GM19328 (cell line): ENCODE measurements around the gene PI4K2B.
A peak's percentile ranks its signal among the peaks of the same experiment; 100 is the strongest.
"Not testable (repeated sequence)": the region's sequence is repeated elsewhere in the genome, so short reads cannot be mapped to it uniquely, and the experiment has no call there.

Source experiments
- ATAC-seq: cut with Tn5 transposase; IDR thresholded peaks from one replicate; pipeline ENCODE4 v1.9.1; 2021; ENCODE audit warnings: mild to moderate bottlenecking, moderate library complexity; ENCODE audit not compliant: unreplicated experiment

PI4K2B gene

DNA sequence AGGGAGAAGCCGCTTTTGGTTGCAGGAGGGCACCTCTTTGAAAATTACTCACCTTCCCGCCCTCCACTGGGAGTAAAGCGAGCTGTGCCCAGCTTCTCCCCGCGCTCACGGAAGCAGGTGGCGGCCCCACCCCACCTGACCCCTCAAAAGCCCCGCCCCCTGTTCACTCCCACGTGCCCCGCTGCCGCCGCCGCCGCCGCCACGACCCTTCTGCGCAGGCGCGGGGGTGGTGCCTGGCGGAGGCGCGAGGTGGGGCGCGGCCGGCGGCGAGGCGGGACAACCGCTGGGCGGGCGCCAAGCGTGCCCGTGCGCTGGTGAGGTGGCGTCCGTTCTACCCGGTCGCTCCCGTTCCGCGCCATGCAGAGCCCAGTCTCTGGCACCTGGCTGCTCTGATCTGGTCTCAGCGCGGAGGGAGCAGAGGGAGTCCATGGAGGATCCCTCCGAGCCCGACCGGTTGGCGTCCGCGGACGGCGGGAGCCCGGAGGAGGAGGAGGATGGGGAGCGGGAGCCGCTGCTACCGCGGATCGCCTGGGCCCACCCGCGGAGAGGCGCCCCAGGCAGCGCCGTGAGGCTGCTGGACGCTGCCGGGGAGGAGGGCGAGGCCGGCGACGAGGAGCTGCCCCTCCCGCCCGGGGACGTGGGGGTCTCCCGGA, at the start of gene PI4K2B:
PI4K2B (plus strand) TSS at position 297 of the 653 bp plus-strand sequence; CDS start at position 428, 131 bp downstream.
- peak; percentile 79 for ATAC-seq

DNA sequence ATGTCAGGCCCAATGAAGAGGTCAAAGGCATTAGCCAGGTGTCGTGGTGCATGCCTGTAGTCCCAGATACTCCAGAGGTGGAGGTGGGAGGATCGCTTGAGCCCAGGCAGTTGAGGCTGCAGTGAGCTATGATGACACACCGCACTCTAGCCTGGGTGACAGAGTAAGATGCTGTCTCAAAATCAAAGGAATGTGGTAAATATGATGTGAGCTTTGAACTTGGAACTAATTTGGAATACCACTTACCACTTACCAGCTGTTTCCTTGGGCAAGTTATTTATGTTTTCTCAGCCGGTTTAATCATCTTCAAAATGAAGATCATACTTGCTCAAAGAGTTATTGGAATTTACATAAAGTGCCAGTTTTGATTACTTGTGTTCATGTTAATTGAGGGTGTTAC, 49.8 kb upstream of the PI4K2B start:
- ATAC-seq: no peak

DNA sequence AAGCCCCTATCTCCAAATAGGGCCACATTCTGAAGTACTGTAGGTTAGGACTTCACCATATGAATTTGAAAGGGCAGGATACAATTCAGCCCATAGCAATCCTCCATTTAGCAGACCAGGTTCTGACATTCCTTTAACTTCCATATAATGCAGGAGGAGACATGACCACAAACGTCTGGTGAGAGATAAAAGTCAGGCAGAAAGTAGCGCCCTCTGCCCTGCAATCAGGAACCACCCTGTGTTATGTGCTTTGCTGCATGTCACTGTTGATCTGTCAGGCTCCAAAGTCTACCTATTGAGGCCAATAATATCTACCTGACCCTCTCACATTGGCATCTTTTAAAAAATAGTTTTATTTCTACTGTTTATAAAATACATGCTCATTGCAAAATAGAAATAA, 43.4 kb upstream of the PI4K2B start:
- no peak for ATAC-seq

DNA sequence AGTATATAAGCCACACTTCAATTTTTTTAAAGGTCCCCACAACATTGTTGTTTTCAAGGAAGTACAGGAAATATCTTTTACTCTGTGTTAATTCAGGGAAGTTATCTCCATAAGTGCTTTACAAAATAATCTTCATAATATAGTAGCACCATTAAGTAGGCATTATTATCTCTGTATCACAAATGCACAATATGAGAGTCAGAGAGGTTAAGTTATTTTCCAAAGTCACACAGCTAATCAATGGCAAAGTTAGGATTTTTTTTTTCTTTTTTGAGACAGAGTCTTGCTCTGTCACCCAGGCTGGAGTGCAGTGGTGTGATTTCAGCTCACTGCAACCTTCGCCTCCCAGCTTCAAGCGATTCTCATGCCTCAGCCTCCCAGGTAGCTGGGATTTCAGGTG, 35.1 kb upstream of the PI4K2B start:
- ATAC-seq: no peak

DNA sequence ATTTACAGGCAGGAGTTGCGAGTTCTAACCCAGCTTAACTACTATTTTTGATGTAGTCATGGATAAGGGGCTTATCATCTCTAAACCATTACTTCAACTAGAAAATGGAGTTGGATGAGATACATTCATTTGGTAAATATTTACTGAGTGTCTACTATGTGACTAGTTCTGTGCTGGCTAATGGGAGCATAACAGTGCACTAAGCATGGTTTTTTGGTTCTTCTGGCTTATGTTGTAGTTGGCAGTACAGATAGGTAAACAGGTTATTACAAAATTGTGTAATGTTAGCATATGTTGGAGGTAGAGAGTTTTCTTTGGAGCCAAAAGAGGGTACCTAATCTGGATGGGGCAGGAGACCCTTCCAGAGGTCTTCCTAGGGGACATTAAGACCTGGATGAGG, 25.8 kb upstream of the PI4K2B start:
- ATAC-seq: no peak

DNA sequence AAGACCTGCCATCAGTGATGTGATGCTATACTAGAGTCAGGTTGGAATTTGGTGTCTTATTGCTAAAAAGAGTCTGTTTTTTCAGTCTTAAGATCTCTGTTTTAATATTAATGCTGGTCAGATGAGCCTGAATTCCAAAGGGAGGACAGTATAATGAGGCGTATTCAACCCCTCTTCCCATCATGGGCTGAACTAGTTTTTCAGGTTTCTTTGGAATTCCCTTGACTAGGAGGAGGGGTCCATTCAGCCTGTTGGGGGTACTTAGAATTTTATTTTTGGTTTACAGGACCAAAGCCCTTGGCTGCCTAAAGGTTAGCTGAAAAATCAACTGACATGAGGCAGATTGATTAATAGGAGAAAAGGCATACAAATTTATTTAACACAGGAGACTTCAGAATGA, 24.1 kb upstream of the PI4K2B start:
- ATAC-seq: no peak

DNA sequence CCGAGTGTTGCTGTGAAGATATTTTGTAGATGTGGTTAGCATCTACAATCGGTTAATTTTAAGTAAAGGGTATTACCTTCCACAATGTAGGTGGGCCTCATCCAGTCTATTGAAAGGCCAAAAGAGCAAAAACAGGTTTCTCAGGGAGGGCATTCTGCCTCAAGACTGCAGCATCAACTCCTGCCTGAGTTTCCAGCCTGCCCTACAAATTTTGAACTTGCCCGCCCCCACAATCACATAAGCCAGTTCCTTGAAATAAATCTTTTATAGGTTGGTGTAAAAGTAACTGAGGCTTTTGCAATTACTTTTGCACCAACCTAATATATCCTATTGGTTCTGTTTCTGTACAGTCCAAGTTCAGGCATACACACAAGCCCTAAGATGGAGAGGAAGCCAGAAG, 22.1 kb upstream of the PI4K2B start:
- ATAC-seq: no peak

DNA sequence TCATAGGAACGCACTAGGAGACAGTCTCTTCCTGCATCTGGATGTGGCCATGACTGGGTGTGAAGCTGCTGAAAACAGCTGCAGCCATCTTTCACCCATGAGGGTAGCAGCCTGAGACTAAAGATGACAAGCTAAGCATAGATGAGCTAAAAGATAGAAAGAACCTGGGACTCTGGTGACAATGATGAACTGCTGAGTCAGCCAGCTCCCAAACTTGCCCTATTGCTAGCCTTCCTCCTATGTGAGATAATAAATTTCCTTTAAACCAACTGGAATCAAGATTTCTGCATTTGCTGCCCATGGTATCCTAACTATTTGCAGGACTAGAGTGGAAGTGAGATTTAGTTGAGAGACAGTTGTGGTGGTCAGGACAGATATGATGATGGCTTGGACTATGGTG, 21.0 kb upstream of the PI4K2B start:
- ATAC-seq: no peak

DNA sequence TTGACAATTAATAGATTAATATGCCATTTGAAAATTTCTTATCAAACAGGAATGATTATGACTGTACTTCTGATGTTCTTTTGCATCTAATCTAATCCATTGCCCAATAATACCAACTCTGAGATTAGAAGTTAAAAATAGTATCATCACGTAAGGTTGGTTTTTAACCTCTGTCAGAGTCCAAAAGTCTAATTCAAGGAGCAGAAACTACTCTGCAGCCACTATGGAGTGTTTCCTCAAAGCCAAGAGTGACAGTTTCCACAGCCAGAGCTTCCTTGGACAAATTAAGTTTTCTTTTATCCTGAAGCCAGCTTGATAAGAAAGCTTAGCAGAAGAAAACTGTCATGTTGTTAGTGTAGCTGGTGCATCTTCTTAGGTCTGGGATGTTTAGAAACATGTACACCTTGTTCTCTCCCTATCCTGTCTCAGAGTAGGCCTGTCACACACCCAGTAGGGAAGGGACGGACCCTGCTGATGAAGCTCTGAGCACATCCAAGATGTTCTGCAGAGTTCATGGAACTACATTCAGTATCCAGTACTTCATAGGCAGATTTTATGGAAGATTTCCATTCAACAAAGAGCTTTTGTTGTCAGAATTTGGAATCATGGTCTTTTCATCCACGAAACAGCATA, 20.4 kb upstream of the PI4K2B start:
- no peak for ATAC-seq

DNA sequence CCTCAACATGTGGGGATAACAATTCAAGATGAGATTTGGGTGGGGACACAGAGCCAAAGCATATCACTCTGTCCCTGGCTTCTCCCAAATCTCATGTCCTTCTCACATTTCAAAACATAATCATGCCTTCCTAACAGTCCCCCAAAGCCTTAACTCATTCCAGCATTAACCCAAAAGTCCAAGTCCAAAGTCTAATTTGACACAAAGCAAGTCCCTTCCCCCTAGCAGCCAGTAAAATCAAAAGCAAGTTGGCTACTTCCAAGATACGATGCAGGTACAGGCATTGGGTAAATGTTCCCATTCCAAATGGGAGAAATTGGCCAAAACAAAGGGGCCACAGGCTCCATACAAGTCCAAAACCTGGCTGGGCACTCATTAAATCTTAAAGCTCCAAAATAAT, 19.1 kb upstream of the PI4K2B start:
- not testable (repeated sequence) for ATAC-seq

DNA sequence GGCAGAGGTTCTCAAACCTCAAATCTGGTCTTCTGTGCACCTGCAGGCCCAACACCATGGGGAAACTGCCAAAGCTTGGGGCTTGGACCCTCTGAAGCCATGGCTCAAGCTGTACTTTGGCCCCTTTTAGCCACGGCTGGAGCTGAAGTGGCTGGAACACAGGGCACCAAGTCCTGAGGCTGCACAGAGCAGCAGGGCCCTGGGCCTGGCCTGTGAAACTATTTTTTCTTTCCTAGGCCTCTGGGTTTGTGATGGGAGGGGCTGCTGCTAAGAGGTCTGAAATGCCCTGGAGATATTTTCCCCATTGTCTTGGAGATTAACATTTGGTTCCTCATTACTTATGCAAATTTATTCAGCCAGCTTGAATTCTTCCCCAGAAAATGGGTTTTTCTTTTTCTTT, 18.3 kb upstream of the PI4K2B start:
- no peak for ATAC-seq

DNA sequence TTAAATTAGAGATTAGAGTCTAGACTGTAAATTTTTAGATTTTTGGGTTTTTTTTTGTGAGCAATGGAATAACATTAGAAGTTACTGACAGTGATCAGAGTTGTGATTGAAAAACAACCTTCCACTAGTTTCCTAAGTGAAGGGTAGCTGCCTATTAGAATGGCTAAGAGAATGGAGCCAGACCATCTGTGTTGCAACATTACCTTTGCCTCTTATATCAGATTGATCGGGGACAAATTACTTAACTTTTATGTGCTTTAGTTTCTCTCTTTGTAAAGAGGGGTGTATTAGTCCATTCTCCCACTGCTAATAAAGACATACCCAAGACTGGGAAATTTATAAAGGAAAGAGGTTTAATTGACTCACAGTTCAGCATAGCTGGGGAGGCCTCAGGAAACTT, 12.5 kb upstream of the PI4K2B start:
- ATAC-seq: no peak

DNA sequence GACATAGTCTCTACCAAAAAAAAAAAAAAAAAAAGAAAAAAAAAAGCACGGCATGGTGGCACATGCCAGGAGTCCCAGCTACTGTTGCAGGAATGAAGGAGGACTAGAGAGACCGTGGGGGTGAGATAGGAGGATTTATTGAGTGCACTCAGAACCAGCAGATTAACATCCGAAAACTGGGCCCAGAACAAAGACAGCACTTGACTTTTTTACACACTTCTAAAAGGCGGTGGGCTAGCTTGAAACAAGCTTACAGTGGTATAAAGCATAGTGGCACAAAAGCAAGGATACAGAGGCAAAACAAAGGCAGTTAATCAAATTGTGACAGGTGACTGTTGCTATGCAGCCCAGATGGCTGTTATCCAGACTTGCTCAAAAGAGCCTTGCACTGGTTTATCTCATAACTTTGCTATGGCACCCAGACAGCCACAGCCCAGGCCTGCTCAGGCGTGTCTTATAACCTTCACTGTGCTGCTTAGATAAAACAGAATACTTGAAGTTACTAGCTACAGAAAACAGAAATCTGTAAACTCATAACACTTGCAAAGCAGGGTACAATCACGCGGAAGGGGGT, 9.9 kb upstream of the PI4K2B start:
- no peak for ATAC-seq

DNA sequence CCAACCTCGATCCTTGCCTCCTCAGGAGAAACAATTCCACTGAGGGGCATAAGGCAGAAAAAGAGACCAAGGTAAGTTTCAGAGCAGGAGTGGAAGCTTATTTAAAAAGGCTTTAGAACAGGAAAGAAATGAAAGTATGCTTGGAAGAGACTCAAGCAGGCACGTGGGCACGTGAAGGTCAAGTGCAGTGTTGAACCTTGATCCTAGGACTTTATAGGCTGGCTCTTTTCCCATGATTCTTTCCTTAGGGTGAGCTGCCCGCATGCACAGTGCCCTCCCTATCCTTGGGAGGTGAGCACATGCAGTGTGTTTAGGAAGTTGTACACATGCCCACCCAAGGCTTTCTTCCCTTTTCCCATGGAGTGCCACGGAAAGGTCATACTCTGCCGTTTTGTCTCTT, 4.0 kb upstream of the PI4K2B start:
- no peak for ATAC-seq

DNA sequence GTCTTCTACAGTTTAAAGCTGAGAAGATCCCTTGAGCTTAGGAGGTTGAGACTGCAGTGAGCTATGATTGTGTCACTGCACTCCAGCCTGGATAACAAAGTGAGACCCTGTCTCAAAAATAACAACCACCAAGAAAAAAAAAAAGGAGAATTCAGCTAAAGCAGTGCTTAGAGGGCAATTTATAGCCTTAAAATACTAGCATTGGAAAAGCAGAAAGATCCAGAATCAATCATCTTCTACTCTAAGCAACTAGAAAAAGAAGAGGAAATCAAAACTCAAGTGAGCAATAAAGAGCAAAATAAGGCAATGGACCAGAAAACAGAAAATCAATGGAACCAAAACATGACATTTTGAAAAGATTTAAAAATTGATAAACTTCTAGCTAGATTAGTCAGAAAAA, 639 bp upstream of the PI4K2B start:
- no peak for ATAC-seq

DNA sequence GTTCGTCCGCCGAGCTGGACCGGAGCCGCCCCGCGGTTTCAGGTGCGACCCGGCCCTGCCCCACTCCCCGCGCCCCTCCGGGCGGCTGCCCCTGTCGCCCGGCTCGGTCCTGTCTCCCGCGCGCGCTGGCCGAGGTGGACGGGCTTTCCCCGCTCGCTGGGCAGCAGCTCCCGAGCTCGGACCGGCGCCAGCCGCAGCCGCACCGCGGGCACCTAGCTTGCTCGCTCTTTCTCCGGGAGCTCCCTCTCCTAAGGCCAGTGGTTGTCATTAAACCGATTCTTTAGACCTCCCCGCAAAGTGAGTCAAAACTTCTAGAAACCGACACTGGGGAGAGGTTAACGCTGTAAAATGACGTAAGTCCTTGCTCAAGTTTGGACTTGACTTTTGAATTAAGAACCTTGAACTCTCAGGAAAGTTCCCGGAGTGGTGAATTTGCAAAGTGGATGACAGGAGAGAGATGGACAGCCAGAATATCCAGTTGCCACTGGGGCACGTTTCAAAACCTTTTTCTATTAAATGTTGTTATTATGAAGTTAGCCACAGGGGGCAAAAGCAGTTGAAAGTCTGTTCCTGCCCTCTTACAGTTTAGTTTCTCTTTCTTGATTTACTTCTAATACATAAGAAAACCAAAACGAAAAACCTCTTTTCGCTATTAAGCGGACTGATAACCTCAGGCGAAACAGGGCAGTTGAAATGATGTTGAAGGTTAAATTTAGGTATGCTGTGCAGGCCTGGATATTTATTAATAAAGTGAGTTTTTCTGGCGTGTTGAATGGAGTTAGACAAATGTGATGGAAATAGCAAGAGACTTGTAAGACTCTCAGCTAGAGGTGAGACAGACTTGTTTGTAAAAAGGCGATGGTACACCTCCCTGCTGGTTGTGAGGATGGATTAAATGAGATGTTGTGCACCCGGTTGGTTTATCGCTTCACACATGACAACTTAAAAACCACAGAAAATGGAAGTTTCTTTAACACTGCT, 847 bp downstream of the PI4K2B start:
- ATAC-seq: peak; percentile 35

DNA sequence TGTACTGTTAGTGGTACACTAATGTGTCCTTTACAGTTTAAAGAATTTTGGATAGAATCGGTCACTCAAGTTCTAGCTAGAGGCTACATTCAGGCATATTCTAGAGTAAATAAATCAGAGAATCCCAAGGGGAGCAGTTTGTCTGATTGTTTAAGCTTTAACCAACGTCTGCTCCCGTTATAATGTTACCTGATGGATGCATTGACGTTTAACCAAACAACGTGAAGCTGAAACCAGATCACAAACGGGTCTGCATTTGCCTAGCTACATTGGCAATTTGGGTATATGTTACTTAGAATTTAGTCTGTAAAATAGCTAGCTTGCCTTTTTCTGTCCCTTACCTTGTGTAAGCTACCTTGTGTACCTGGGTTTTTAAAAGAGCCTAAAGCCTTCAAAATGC, 1.6 kb downstream of the PI4K2B start:
- ATAC-seq: no peak

DNA sequence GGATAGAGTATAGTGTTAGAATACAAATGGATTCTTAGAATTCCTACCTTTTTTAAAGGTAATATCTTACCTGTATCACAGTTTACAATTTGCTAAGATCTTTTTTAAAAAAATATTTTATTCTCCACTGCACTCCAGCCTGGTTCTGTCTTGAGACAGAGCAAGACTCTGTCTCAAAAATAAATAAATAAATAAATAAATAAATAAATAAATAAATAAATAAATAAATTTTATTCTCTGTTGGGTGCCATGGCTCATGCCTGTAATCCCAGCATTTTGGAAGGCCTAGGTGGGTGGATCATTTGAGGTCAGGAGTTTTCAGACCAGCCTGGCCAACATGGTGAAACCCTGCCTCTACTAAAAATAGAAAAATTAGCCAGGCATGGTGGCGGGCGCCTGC, 2.2 kb downstream of the PI4K2B start:
- ATAC-seq: not testable (repeated sequence)

DNA sequence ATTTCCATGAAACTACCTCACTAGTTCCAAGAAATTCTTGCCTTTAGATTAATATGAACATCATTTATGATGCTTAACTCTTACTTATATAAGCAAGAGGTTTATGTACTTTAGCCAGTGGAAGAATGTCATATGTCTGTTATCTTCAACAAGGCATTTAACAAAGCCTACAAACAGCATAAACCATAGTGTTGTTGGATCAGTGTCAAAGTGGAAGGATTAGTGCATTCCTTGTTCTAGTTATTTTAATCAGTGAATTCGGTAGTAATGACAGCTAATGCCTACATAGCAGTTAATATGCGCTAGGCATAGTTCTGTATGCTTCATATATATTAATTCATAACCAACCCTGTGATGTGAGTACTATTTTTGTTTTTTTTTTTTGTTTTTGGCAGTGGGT, 3.1 kb downstream of the PI4K2B start:
- no peak for ATAC-seq

DNA sequence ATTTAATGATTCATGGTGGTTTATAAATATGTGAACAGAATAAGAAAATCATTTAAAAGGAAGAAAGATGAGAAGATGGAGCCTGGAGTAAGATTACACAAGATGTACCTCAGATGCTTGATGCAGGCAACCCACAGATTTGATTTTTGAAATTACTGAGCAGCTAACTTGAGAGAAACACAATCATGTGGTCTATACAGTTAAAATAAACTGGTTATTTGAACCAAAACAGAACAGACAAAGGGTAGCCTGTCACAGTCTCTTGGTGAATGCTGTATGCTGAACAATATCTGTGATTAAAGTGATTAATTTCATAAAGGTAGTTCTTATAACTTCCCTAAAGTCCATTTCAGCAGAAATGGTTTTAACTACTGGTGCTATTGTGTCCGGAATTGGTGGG, 4.2 kb downstream of the PI4K2B start:
- ATAC-seq: no peak

DNA sequence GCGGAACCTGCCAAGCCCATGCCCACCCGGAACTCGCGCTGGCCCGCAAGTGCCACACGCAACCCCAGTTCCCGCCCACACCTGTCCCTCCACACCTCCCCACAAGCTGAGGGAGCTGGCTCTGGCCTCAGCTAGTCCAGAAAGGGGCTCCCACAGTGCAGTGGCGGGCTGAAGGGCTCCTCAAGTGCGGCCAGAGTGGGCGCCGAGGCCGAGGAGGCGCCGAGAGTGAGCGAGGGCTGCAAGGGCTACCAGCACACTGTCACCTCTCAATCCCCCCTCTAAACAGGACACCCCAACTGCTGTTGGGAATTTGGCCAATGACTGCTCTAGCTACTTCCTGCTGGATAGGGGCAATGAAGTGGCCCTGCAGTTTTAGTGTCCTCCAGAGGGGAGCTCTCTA, 5.7 kb downstream of the PI4K2B start:
- not testable (repeated sequence) for ATAC-seq
